SK-N-SH treated with all-trans-retinoic acid at 6 μM for 48 hours (cell line): ENCODE measurements around the gene FTO.

Experiments
- ARNTL ChIP-seq: fragments of 450-650 bp; formaldehyde crosslinking; IDR thresholded peaks from 2 replicates; pipeline ENCODE4 v1.5.0; 2020; ENCODE audit warnings: low read depth, mild to moderate bottlenecking, moderate library complexity, borderline replicate concordance
- ESRRG ChIP-seq: fragments of 250-450 bp; sonication (Bioruptor Pico); IDR thresholded peaks from 2 replicates; pipeline ENCODE4 v1.6.1; 2021; ENCODE audit warnings: mild to moderate bottlenecking
- OSR1 ChIP-seq: fragments of 250-450 bp; sonication (Bioruptor Pico); IDR thresholded peaks from 2 replicates; pipeline ENCODE4 v1.8.0; 2022; ENCODE audit warnings: moderate library complexity, mild to moderate bottlenecking, inconsistent platforms
- PATZ1 ChIP-seq: fragments of 250-450 bp; sonication (Bioruptor Pico); IDR thresholded peaks from 2 replicates; pipeline ENCODE4 v1.8.0; 2020; ENCODE audit warnings: mild to moderate bottlenecking, moderate library complexity, borderline replicate concordance
- TCF4 ChIP-seq: fragments of 250-450 bp; sonication (Bioruptor Pico); IDR thresholded peaks from 2 replicates; pipeline ENCODE4 v1.8.0; 2021; ENCODE audit warnings: mild to moderate bottlenecking, moderate library complexity, borderline replicate concordance
- TSHZ2 ChIP-seq: fragments of 250-450 bp; sonication (Bioruptor Pico); IDR thresholded peaks from 2 replicates; pipeline ENCODE4 v1.5.0; 2020; ENCODE audit warnings: mild to moderate bottlenecking, moderate library complexity
- ZC3H10 ChIP-seq: fragments of 250-450 bp; sonication (Bioruptor Pico); IDR thresholded peaks from 2 replicates; pipeline ENCODE4 v1.5.1; 2021; ENCODE audit warnings: mild to moderate bottlenecking, moderate library complexity
- ZFP3 ChIP-seq: fragments of 250-450 bp; sonication (Bioruptor Pico); IDR thresholded peaks from 2 replicates; pipeline ENCODE4 v1.5.0; 2020; ENCODE audit warnings: mild to moderate bottlenecking, moderate library complexity
- ZFP30 ChIP-seq: fragments of 450-650 bp; formaldehyde crosslinking; IDR thresholded peaks from 2 replicates; pipeline ENCODE4 v1.5.0; 2022; ENCODE audit warnings: mild to moderate bottlenecking, moderate library complexity
- ZNF565 ChIP-seq: fragments of 450-650 bp; formaldehyde crosslinking; conservative IDR thresholded peaks from 2 replicates; pipeline ENCODE4 v1.5.0; 2020; ENCODE audit warnings: low read depth, mild to moderate bottlenecking, moderate library complexity
- ZNF70 ChIP-seq: fragments of 450-650 bp; formaldehyde crosslinking; IDR thresholded peaks from 2 replicates; pipeline ENCODE4 v1.5.0; 2020; ENCODE audit warnings: mild to moderate bottlenecking, moderate library complexity
- TF ChIP-seq, protein P1 (sequence below): fragments of 250-450 bp; sonication (Bioruptor Pico); IDR thresholded peaks from 2 replicates; pipeline ENCODE4 v1.8.0; 2021; ENCODE audit warnings: low read depth, mild to moderate bottlenecking, moderate library complexity, borderline replicate concordance

DNA sequence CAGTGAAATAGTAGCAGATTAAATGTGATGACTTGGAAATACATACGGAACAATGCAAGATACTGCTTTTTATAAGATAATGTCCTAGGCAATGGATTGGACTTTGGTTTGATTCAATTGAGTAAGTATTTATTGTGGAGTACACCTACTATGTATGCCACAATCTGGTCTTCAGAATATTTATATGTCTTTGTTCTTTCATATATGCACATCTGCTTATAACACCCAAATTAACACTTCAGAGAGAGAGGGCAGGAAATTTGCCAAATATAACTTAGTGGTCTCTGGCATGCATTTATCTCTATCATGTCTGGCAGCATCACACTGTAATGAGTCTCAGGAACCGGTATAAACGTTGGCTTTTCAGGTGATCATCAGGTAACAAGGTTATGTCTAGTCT is 17.2 kb upstream of the FTO start:
- TF ChIP-seq PATZ1 (CRISPR knock-in tag) = no peak
- no peak for TF ChIP-seq OSR1 (CRISPR knock-in tag)
- no peak for TF ChIP-seq ZNF70 (CRISPR knock-in tag)
- TF ChIP-seq TCF4 (CRISPR knock-in tag) = no peak
- no peak for TF ChIP-seq ZC3H10 (CRISPR knock-in tag)
- TF ChIP-seq ZFP30 (CRISPR knock-in tag) = no peak
- TF ChIP-seq ESRRG = no peak
- TF ChIP-seq, protein P1, sequence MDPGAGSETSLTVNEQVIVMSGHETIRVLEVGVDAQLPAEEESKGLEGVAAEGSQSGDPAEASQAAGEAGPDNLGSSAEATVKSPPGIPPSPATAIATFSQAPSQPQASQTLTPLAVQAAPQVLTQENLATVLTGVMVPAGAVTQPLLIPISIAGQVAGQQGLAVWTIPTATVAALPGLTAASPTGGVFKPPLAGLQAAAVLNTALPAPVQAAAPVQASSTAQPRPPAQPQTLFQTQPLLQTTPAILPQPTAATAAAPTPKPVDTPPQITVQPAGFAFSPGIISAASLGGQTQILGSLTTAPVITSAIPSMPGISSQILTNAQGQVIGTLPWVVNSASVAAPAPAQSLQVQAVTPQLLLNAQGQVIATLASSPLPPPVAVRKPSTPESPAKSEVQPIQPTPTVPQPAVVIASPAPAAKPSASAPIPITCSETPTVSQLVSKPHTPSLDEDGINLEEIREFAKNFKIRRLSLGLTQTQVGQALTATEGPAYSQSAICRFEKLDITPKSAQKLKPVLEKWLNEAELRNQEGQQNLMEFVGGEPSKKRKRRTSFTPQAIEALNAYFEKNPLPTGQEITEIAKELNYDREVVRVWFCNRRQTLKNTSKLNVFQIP (CRISPR knock-in tag) = no peak
- TF ChIP-seq ARNTL = no peak
- no peak for TF ChIP-seq ZNF565
- TF ChIP-seq ZFP3 (CRISPR knock-in tag) = no peak
- TF ChIP-seq TSHZ2 (CRISPR knock-in tag) = no peak
